Gastrocnemius medialis (tissue), 4 donors: ENCODE results near the gene PGAP3.

Source experiments
- CTCF ChIP-seq, 5 experiments: fragments of 450-650 bp in 3 of 5; fragments of 200-600 bp in 2 of 5; sonication (generic) in 2 of 5; IDR thresholded peaks in 4 of 5; conservative IDR thresholded peaks in 1 of 5; 1 replicate in 4 of 5; 2 replicates in 1 of 5; pipeline ENCODE4 v1.5.1; 2016 to 2019; ENCODE audit warnings: antibody characterized with exemption in 5 of 5, mild to moderate bottlenecking in 3 of 5, moderate library complexity in 3 of 5
- POLR2A ChIP-seq, 2 donors: fragments of 450-650 bp; IDR thresholded peaks; one replicate each; pipeline ENCODE4 v1.6.1; 2017; ENCODE audit warnings: antibody characterized with exemption in 2 of 2, mild to moderate bottlenecking in 2 of 2, moderate library complexity in 2 of 2

- TF ChIP-seq CTCF (IDR thresholded peaks at IDR 0.05 in 4 of 5, conservative IDR thresholded peaks at IDR 0.05 in 1 of 5) (no peak), POLR2A (IDR thresholded peaks at IDR 0.05) (peak; percentile 45 to 48)
Measured at GRCh38 chr17:39687546-39688474, at the start of gene PGAP3.
